ENCODE measurements around the gene MTIF3.

Gene MTIF3

GRCh38 chr13:27423333-27423732 is 27.0 kb downstream of the MTIF3 start:
- H2AFZ ChIP-seq (ENCODE audit: low read length), result no peak overlapping the region
- H3K9ac ChIP-seq (ENCODE audit: low read depth, low read length, poor library complexity, severe bottlenecking), result peak overlapping the region; percentile 84
- H3F3A ChIP-seq (ENCODE audit: low read depth), result no peaks in the 10 kb centered on the region
- H3K4me1 ChIP-seq (ENCODE audit: insufficient read depth, low read length, poor library complexity, severe bottlenecking), result peaks cover 27% of the 10 kb centered on the region
- peaks cover 13% of the 10 kb centered on the region; the same call in 1 of the 2 replicates for H3K36me3 ChIP-seq (ENCODE audit: insufficient read depth, low read length)
- H3K79me2 ChIP-seq (ENCODE audit: insufficient read depth, low read length), result peaks cover 36% of the 10 kb centered on the region
- H3K9me2 ChIP-seq (replicated peaks; ENCODE audit: low read depth, low read length), result no peaks in the 10 kb centered on the region
- peak overlapping the region; percentile 78 for H3K4me3 ChIP-seq (ENCODE audit: low read length, poor library complexity, severe bottlenecking)
- H3K9me3 ChIP-seq (ENCODE audit: insufficient read depth, low read depth, low read length), result no peaks in the 10 kb centered on the region
- no peak for TF ChIP-seq EZH2phosphoT487 (IDR thresholded peaks at IDR 0.05; ENCODE audit: borderline replicate concordance)
- TF ChIP-seq, protein P1, sequence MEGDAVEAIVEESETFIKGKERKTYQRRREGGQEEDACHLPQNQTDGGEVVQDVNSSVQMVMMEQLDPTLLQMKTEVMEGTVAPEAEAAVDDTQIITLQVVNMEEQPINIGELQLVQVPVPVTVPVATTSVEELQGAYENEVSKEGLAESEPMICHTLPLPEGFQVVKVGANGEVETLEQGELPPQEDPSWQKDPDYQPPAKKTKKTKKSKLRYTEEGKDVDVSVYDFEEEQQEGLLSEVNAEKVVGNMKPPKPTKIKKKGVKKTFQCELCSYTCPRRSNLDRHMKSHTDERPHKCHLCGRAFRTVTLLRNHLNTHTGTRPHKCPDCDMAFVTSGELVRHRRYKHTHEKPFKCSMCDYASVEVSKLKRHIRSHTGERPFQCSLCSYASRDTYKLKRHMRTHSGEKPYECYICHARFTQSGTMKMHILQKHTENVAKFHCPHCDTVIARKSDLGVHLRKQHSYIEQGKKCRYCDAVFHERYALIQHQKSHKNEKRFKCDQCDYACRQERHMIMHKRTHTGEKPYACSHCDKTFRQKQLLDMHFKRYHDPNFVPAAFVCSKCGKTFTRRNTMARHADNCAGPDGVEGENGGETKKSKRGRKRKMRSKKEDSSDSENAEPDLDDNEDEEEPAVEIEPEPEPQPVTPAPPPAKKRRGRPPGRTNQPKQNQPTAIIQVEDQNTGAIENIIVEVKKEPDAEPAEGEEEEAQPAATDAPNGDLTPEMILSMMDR (conservative IDR thresholded peaks at IDR 0.05; ENCODE audit: low read length), result no peak
- H3K4me2 ChIP-seq (ENCODE audit: low read depth, low read length, poor library complexity, severe bottlenecking), result peak overlapping the region; percentile 88
- H4K20me1 ChIP-seq (ENCODE audit: insufficient read depth, low read length, poor library complexity, severe bottlenecking), result peaks cover 21% of the 10 kb centered on the region
- no peaks in the 10 kb centered on the region for H3K27me3 ChIP-seq (ENCODE audit: insufficient read depth, low read length, poor library complexity, severe bottlenecking)

DNA sequence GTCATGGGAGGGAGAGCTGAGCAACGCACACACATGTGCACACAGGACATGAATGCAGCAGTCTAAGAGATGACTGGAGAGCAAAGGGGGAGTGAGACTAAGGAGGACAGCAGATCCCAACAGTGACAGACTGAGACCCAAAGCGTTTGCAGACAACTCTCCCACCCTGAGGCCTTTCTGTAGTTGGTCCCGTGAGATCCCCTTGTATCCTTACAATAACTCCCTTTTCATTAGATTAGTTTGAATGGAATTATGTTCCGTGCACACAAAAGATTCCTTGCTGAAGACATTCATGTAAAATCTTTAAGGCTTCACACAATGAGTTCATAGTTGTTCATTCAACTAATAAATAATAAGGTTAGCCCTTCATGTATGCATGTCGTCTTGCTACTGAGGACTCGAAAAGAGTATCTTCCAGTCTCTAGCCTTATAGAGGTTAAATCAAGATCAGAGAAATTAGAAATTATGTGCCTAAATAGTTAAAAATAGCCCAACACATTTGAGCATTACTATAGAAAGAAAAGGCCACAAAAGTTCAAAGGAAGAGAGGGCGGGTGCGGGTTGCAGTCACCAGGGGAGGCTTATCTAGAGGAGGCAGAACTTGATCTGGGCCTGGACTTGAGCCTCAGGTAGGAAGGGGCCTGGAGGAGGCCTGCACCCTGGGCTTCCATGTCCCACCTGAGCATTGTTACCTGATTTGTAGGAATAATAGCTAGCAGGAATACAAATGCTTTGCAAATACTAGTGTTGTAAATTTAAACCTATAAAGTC is 29.1 kb downstream of the MTIF3 start:
- peaks cover 7% of the 10 kb centered on the region for H3K4me1 ChIP-seq (ENCODE audit: insufficient read depth, low read length, poor library complexity, severe bottlenecking)
- no peaks in the 10 kb centered on the region for H3K9me2 ChIP-seq (replicated peaks; ENCODE audit: low read depth, low read length)
- no peaks in the 10 kb centered on the region for H3K9me3 ChIP-seq (ENCODE audit: insufficient read depth, low read depth, low read length)
- no peaks in the 10 kb centered on the region for H3K27me3 ChIP-seq (ENCODE audit: insufficient read depth, low read length, poor library complexity, severe bottlenecking)
- no peak overlapping the region for H3K4me2 ChIP-seq (ENCODE audit: low read depth, low read length, poor library complexity, severe bottlenecking)
- H2AFZ ChIP-seq (ENCODE audit: low read length), result no peak overlapping the region
- H3K79me2 ChIP-seq (ENCODE audit: insufficient read depth, low read length), result peaks cover 16% of the 10 kb centered on the region
- peaks cover under 1% of the 10 kb centered on the region for H4K20me1 ChIP-seq (ENCODE audit: insufficient read depth, low read length, poor library complexity, severe bottlenecking)
- TF ChIP-seq EZH2phosphoT487 (IDR thresholded peaks at IDR 0.05; ENCODE audit: borderline replicate concordance), result no peak
- TF ChIP-seq, protein P1 (conservative IDR thresholded peaks at IDR 0.05; ENCODE audit: low read length), result no peak
- no peaks in the 10 kb centered on the region for H3F3A ChIP-seq (ENCODE audit: low read depth)
- H3K9ac ChIP-seq (ENCODE audit: low read depth, low read length, poor library complexity, severe bottlenecking), result no peak overlapping the region
- H3K36me3 ChIP-seq (ENCODE audit: insufficient read depth, low read length), result no peaks in the 10 kb centered on the region
- no peak overlapping the region for H3K4me3 ChIP-seq (ENCODE audit: low read length, poor library complexity, severe bottlenecking)

DNA sequence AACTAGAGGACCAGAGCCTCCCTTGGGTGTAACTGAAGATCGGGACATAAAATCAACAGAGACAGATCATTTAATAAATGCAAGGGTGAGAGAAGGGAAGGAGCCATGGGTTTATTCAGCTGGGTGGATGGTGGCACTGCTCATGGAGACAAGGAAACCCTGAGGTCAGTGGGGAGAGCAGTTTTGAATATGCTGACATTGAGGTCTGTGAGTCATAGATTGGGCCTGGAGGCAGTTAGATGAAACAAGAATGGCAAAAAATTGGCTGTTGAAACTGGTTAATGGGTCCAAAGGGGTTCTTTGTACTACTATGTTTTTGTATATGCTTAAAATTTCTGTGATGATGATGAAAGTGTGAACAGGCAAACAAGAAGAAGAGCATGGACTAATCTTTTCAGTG is 31.0 kb downstream of the MTIF3 start:
- TF ChIP-seq, protein P1 (conservative IDR thresholded peaks at IDR 0.05; ENCODE audit: low read length), result no peak
- no peak for TF ChIP-seq EZH2phosphoT487 (IDR thresholded peaks at IDR 0.05; ENCODE audit: borderline replicate concordance)
- peaks cover 7% of the 10 kb centered on the region for H3K4me1 ChIP-seq (ENCODE audit: insufficient read depth, low read length, poor library complexity, severe bottlenecking)
- H3K9ac ChIP-seq (ENCODE audit: low read depth, low read length, poor library complexity, severe bottlenecking), result no peak overlapping the region
- no peaks in the 10 kb centered on the region for H3K79me2 ChIP-seq (ENCODE audit: insufficient read depth, low read length)
- no peaks in the 10 kb centered on the region for H3K27me3 ChIP-seq (ENCODE audit: insufficient read depth, low read length, poor library complexity, severe bottlenecking)
- H3K4me2 ChIP-seq (ENCODE audit: low read depth, low read length, poor library complexity, severe bottlenecking), result no peak overlapping the region
- no peaks in the 10 kb centered on the region for H3K9me2 ChIP-seq (replicated peaks; ENCODE audit: low read depth, low read length)
- no peaks in the 10 kb centered on the region for H3K36me3 ChIP-seq (ENCODE audit: insufficient read depth, low read length)
- no peak overlapping the region for H2AFZ ChIP-seq (ENCODE audit: low read length)
- no peaks in the 10 kb centered on the region for H4K20me1 ChIP-seq (ENCODE audit: insufficient read depth, low read length, poor library complexity, severe bottlenecking)
- H3F3A ChIP-seq (ENCODE audit: low read depth), result no peaks in the 10 kb centered on the region
- H3K9me3 ChIP-seq (ENCODE audit: insufficient read depth, low read depth, low read length), result no peaks in the 10 kb centered on the region
- H3K4me3 ChIP-seq (ENCODE audit: low read length, poor library complexity, severe bottlenecking), result no peak overlapping the region
